HuH-7 (cell line): ENCODE data around the gene AUP1.
"Not testable (repeated sequence)": the region's sequence is repeated elsewhere in the genome, so short reads cannot be mapped to it uniquely, and the experiment has no call there.

Experiments
- DNase-seq: peaks from one replicate; pipeline ENCODE4 v3.0.0; 2011; ENCODE audit warnings: low spot score

Gene AUP1

GRCh38 chr2:74498500-74499266 lies 30.8 kb downstream of the AUP1 start:
- DNase-seq: no peak

DNA sequence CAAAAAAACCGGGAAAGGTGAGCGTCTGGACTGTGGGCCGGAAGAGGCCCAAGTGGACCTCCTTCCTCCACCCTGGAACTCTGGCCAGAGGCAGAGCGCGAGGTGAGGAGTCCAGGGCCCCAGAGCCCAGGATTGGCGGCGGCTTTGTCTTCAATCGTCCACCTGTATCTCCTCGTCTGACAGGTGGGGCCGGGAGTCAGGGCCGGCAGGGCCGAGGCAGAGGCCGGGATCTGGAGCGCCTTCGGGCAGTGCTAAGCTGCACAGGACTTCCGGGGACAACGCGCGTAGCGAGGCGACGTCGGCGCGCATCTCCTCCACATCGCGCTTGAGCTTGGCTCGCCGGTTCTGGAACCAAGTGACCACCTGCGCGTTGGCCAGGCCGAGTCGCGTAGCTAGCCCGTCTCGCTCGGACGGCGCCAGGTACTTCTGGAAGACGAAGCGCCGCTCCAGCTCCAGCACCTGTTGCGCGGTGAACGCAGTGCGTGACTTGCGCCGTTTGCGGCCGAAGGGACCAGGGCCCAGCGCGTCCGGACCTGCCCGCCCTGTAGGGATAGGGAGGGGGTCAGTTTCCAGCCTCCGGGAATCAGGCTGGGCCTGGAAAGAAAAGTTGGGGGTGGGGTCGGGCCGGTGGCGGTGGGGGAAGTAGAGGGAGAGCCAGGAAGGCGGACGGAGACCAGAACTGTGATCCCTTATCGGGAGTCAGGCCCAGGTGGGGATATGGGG lies 31.6 kb downstream of the AUP1 start:
- no peak for DNase-seq

DNA sequence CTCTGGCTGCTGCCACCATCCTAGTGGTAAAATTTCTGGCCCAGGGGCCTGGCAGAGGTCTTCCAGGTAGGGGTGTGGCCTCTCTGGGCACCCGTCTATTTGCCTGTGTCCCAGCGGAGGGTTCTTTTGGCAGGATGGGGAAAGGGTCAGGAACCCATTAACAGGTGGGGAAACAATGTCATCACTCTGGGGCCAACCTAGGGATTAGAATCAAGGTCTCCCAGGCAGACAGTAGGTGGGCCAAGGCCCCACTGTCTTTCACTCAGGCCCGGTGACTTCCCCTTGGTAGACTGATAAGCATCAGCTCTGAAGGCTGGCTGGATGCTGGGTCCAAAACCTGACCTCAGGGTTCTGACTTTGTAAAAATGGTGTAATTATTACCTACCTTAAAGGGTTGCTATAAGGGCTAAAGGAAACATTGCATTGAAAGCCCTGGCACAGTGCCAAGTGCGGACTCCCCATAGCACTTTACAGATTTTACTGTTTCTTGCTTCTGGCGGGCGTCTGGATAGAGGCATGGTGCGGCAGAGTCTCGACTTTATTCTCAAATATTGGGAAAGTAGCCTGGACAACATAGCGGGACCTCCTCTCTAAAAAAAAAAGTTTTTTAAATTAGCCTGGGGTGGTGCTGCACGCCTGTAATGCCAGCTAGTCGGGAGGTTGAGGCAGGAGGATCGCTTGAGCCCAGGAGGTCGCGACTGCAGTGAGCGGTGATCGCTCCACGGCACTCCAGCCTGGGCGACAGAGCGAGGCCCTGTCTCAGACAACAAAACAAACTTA lies 32.3 kb downstream of the AUP1 start:
- no peak for DNase-seq

GRCh38 chr2:74495440-74495839 lies 34.1 kb downstream of the AUP1 start:
- no peak for DNase-seq

DNA sequence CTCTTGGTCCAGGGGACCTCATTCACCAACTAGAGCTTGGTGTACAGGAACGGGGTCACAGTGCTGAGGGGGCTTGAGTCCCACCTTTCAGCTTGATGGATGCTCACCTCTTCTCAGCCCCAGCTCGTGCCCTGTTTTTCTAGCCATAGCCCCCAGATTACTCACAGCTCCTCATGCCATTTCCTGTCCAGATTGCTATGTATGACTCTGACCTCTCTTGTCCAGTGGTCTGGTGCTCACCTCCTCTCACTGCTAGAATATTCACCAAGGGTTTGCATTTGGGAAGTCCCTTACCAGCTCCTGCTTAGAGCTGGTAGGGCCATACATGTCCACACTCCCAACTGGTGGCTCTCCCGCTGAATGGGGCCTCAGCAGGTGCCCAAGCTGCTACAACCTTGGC lies 36.0 kb downstream of the AUP1 start:
- DNase-seq: no peak

DNA sequence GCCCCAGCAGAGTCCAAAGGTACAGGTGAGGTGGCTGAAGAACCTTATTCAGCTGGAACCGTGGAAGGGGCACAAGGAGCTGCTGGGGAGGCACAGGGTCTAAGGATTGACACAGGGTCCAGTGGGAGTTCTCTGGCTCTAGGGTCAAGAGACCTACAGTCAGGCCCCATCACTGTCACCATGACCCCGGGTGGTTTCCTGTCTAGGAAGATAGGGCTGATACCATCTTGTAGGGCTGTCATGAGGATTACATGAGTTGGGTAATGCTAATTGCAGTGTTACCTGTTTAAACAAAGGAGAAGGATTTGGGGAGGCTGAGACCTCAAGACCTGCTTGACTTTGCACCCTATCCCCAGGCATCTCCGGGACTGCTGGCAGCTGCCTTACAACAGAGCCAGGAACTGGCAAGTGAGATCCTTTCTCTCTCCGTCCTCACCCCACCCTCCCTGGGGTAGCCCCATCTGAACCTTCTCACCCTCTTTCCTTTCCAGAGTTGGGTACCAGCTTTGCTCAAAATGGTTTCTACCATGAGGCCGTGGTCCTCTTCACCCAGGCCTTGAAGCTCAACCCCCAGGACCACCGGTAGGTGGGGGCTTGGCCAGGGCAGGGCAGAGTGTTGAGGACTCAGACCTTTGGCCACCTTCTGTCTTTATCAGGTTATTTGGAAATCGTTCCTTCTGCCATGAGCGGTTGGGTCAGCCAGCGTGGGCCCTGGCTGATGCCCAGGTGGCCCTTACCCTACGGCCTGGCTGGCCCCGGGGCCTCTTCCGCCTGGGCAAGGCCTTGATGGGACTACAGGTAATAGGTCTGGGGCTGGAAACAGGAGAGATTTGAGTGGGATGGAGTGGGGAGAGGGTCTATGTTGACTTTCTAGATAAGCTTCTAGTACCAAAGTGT lies 37.6 kb downstream of the AUP1 start:
- no peak for DNase-seq

GRCh38 chr2:74489906-74490305 lies 39.6 kb downstream of the AUP1 start:
- no peak for DNase-seq

DNA sequence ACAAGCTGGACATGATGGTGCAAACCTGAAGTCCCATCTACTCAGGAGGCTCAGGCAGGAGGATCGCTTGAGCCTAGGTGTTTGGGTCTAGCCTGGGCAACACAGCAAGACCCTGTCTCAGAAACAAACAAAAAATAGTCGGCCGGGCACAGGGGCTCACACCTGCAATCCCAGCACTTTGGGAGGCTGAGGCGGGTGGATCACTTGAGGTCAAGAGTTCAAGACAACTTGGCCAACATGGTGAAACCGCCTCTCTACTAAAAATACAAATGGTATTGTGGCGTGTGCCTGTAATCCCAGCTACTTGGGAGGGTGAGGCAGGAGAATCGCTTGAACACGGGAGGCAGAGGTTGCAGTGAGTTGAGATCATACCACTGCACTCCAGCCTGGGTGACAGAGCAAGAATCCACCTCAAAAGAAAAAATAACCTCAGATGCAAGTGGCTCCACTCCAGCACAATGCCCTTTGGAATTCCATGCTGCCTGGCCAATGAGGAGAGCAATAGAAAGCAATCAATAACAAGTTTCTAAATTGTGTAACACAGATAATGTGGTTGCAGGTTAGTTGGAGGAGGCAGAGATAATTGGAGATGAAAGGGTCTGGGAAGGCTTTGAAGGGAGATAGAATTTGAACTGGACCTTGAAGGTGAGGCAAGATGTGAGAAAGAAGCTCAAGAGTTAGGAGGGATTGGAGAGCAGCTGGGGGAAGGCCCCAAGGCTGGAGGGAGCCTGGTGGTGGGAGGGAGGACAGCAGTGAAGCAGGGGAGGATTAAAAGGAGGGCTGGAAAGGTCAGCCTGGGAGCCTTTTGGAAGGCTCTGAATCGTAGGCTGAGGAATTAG lies 40.6 kb downstream of the AUP1 start:
- no peak for DNase-seq

DNA sequence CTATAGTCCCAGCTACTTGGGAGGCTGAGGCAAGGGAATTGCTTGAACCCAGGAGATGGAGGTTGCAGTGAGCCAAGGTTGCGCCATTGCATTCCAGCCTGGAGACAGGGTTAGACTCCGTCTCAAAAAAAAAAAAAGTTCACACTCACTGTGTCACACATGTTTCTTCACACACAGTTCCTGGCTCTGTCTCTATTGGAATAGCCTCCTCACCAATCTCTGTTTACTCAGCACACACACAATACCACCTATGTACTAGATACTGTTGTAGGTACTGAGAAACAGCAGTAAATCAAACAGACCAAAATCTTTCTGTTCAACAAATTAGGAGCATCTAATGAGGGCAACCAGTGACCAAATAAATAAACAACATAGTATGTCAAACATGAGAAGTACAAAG lies 43.4 kb downstream of the AUP1 start:
- DNase-seq: no peak

- DNase-seq: not testable (repeated sequence)
Observed at GRCh38 chr2:74483675-74484164, 45.8 kb downstream of the AUP1 start.

DNA sequence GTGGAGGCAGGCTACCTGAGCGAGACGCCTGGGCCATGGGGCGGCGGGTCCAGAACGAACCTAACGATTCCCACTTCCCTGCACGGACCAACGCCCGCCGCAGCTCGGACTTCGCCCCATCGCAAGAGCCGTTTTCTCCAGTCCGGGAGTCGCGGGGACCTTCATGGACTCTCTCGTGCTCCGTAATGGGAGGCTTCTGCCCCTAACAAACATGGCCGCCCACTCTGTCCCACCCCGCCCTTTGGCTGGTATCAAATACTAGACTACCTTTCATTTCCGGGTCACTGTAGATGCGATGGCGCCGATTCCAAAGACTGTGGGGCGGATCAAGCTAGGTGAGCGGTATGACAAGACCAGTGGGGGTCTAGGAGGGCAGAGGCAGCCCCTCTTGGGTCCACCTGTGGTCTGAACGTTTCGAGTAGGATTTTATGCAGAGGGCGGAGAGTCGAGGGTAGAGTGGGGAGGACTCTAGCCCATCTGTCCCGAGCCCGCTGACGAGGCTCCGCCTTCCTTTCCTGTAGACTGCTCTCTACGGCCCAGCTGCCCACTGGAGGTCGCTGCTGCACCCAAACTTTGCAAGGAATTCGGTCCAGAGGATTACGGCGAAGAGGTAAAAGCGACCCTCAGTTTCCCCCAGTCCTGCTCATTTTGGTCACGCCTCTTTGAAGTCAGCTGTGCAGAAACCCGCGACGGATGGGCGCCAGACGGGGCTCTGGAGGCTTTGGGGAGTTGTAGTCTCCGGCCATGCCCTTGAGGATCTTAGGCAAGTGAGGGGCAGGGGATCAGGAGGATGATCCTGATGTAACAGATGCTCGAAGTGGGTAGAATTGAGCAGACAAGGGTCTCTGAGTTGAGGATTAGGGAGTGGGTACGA lies 46.5 kb downstream of the AUP1 start, which contains the start of the genes CCDC142 and TTC31:
Gene CCDC142, minus strand, starts transcription at position 198 of the 874 bp plus-strand sequence. Its CDS starts 161 bp downstream, at position 37.
Gene TTC31, plus strand, starts transcription at position 281 of the 874 bp plus-strand sequence. Its CDS starts 15 bp downstream, at position 296.
- DNase-seq: peak; percentile 79

DNA sequence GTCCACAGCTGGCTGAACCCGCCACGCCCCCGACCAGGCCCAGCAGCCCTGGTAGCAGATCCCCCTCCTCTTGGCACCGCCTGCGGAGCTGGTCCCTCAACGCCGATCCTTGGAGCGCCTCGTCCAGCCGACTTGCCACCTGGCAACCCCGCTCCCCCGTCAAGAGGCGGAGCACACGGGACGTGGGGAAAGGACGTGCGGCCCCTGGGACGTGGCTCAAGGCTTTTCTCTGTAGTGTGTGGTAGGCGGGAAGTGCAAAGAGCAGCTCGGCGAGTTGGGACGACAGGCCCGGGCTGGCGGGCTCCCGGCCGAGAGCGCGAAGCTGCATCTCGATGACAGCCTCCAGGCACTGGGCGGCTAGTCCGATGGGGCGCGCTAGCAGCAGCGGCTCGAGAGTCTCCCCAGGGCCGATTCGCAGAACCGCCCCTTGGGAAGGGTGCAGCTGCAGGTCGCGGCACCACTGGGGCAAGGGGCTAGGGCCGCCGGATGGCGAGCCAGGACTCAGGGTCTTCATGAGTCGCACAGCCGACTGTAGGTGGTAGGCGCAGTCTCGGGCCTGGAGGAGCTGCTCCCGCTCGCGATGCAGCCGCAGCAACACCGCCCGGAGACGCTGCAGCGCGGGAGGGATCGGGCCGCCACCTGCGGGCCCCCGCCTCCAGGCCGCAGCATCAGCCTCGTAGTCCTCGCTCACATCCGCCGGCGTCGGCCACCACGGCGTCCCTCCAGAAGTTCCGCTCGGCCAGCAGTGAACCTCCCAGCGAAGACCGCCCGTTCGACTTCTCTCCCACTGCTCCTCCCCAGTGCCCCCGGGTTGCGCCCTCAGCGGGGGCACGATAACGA lies 47.3 kb downstream of the AUP1 start:
- no peak for DNase-seq

GRCh38 chr2:74481431-74481830 lies 48.1 kb downstream of the AUP1 start:
- no peak for DNase-seq
